MM.1S (cell line): ENCODE results near the gene TTLL11.

Experiments used
- DNase-seq: peaks from one replicate; pipeline ENCODE4 v3.0.0-alpha.2; 2015
- H2AFZ ChIP-seq: fragments of 300-600 bp; sonication (generic); 2 replicates; pipeline ENCODE4 v1.6.0; 2016; ENCODE audit warnings: antibody characterized with exemption, low read length
- H3F3A ChIP-seq: fragments of 300-600 bp; sonication (generic); 2 replicates; pipeline ENCODE4 v1.6.1; 2016; ENCODE audit warnings: mild to moderate bottlenecking, antibody characterized with exemption, low read length, moderate library complexity, mixed read lengths; ENCODE audit not compliant: insufficient read depth
- H3K27ac ChIP-seq: fragments of 300-600 bp; sonication (generic); 2 replicates; pipeline ENCODE4 v1.5.1; 2016; ENCODE audit warnings: mild to moderate bottlenecking, low read length
- H3K27me3 ChIP-seq: fragments of 300-600 bp; sonication (generic); replicated peaks from 2 replicates; pipeline ENCODE4 v1.6.0; 2016; ENCODE audit warnings: low read length; ENCODE audit not compliant: insufficient read depth
- H3K36me3 ChIP-seq: fragments of 300-600 bp; sonication (generic); replicated peaks from 2 replicates; pipeline ENCODE4 v1.6.1; 2016; ENCODE audit warnings: mild to moderate bottlenecking, low read length, mixed read lengths; ENCODE audit not compliant: insufficient read depth
- H3K4me1 ChIP-seq: fragments of 300-600 bp; sonication (generic); 2 replicates; pipeline ENCODE4 v1.6.1; 2016; ENCODE audit warnings: low read length, mixed read lengths
- H3K4me2 ChIP-seq: fragments of 300-600 bp; sonication (generic); 2 replicates; pipeline ENCODE4 v1.6.0; 2016; ENCODE audit warnings: low read depth, low read length
- H3K4me3 ChIP-seq: fragments of 300-600 bp; sonication (generic); 2 replicates; pipeline ENCODE4 v1.5.1; 2016; ENCODE audit warnings: low read length, mixed read lengths
- H3K79me2 ChIP-seq: fragments of 300-600 bp; sonication (generic); 2 replicates; pipeline ENCODE4 v1.6.1; 2016; ENCODE audit warnings: mixed run types, low read length, mixed read lengths
- H3K9ac ChIP-seq: fragments of 300-600 bp; sonication (generic); 2 replicates; pipeline ENCODE4 v1.6.1; 2016; ENCODE audit warnings: low read length, mixed read lengths
- H3K9me2 ChIP-seq: fragments of 300-600 bp; sonication (generic); replicated peaks from 2 replicates; pipeline ENCODE4 v1.6.1; 2016; ENCODE audit warnings: mild to moderate bottlenecking, low read length, mixed read lengths; ENCODE audit not compliant: insufficient read depth
- H3K9me3 ChIP-seq: fragments of 300-600 bp; sonication (generic); replicated peaks from 2 replicates; pipeline ENCODE4 v1.6.1; 2016; ENCODE audit warnings: mild to moderate bottlenecking, low read length, mixed read lengths; ENCODE audit not compliant: insufficient read depth
- H4K20me1 ChIP-seq: fragments of 300-600 bp; sonication (generic); 2 replicates; pipeline ENCODE4 v1.6.1; 2016; ENCODE audit warnings: mild to moderate bottlenecking, low read length, moderate library complexity, mixed read lengths; ENCODE audit not compliant: insufficient read depth
- EZH2 ChIP-seq: fragments of 300-600 bp; sonication (generic); optimal IDR thresholded peaks from 2 replicates; pipeline ENCODE3; 2017; ENCODE audit warnings: low read depth, mild to moderate bottlenecking, antibody characterized with exemption, low read length, mixed read lengths
- EZH2phosphoT487 ChIP-seq: fragments of 300-600 bp; sonication (generic); IDR thresholded peaks from 2 replicates; pipeline ENCODE4 v1.6.1; 2018; ENCODE audit warnings: antibody characterized with exemption, low read length
- TF ChIP-seq, protein P1 (sequence below): fragments of 300-600 bp; sonication (generic); IDR thresholded peaks from 2 replicates; pipeline ENCODE4 v1.5.1; 2016; ENCODE audit warnings: antibody characterized with exemption, low read length, mixed read lengths

Gene TTLL11

DNA sequence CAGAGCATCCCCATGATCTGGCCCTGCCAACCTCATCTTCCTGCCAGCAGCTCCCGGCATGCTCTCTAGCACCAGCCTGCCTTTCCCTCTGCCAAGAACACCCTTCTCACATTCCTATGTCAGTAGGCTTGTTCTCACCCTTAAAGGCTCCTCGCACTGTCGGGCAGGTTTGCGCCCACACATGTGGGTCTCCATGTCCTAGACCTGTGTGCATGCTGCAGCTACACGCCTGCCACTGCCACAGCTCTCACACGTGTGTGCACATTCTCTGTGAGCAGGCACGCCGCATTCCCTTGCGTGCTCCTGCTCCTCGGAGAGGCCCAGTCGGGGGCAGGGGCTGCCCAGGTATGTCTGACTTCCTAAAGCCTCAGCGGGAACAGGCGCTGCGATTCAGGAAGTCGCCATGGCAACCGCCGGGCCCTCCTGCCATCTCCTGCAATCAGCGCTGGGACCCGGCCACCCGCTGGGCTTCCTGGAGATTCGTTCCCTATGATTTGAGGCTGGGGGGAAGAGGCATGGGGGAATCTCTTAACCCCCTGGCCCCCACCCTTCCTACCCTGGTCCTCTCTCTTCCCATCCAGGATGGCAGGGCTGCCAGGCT, 38.4 kb upstream of the TTLL11 start:
- DNase-seq, result no peak
- Histone ChIP-seq H3K4me3 (no peak overlapping the region), H3K4me2 (no peak overlapping the region)

DNA sequence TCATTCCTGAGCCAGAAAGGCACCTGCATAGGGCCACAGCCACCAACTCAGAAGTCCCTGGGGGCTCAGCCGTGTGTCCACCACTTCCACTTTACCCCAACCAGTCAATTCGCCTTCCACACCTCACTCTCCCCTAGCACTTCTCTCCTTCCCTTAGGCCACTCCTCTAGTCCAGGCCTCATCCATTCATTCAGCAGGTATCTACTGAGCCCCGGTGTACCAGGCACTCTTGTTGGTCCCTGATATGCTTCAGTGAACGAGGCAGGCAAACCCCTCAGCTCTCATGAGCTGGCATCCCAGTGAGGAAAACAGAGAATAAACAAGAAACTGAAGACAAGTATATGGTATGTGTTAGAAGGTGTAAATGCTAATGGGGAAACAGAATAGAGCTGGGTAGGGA, 37.7 kb upstream of the TTLL11 start:
- no peak for TF ChIP-seq EZH2phosphoT487
- TF ChIP-seq, protein P1, sequence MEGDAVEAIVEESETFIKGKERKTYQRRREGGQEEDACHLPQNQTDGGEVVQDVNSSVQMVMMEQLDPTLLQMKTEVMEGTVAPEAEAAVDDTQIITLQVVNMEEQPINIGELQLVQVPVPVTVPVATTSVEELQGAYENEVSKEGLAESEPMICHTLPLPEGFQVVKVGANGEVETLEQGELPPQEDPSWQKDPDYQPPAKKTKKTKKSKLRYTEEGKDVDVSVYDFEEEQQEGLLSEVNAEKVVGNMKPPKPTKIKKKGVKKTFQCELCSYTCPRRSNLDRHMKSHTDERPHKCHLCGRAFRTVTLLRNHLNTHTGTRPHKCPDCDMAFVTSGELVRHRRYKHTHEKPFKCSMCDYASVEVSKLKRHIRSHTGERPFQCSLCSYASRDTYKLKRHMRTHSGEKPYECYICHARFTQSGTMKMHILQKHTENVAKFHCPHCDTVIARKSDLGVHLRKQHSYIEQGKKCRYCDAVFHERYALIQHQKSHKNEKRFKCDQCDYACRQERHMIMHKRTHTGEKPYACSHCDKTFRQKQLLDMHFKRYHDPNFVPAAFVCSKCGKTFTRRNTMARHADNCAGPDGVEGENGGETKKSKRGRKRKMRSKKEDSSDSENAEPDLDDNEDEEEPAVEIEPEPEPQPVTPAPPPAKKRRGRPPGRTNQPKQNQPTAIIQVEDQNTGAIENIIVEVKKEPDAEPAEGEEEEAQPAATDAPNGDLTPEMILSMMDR, result no peak
- TF ChIP-seq EZH2, result no peak
- Histone ChIP-seq H3K27ac (no peak overlapping the region), H3K4me2 (no peak overlapping the region), H3K4me3 (no peak overlapping the region), H3K27me3 (peaks cover 14% of the 10 kb centered on the region), H3K4me1 (no peaks in the 10 kb centered on the region), H3F3A (no peaks in the 10 kb centered on the region), H3K79me2 (no peaks in the 10 kb centered on the region), H4K20me1 (no peaks in the 10 kb centered on the region), H2AFZ (no peak overlapping the region), H3K9me2 (no peaks in the 10 kb centered on the region), H3K9ac (no peak overlapping the region), H3K36me3 (no peaks in the 10 kb centered on the region), H3K9me3 (no peaks in the 10 kb centered on the region)
- no peak for DNase-seq

More for the DNA sequence above, 38.4 kb upstream of the TTLL11 start:
- Histone ChIP-seq H3K9me3 (no peaks in the 10 kb centered on the region), H4K20me1 (no peaks in the 10 kb centered on the region), H3K27ac (no peak overlapping the region), H3K36me3 (no peaks in the 10 kb centered on the region), H2AFZ (no peak overlapping the region), H3K27me3 (peaks cover 8% of the 10 kb centered on the region), H3F3A (no peaks in the 10 kb centered on the region), H3K79me2 (no peaks in the 10 kb centered on the region), H3K9me2 (no peaks in the 10 kb centered on the region), H3K4me1 (no peaks in the 10 kb centered on the region), H3K9ac (no peak overlapping the region)
- TF ChIP-seq, protein P1, result no peak

DNA sequence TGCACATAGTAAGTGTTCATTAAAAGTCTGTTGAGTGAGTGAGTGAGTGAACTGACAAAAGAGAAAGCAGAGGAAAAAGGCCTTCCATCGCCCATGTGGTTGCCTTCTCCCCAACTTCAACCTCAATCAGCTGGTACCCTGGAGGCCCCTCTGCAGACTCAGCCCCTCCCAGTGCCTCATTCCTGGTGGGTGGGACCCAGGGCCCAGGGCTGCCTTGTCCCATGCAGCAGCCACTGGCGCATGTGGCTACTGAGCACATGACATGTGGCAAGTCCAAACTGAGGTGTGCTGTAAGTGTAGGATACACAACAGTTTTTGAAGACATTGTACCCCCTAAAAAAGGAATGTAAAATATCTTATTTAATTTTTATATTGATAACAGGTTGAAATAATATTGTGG, 36.9 kb upstream of the TTLL11 start:
- Histone ChIP-seq H3K27ac (no peak overlapping the region), H3K79me2 (no peaks in the 10 kb centered on the region), H3K27me3 (peaks cover 18% of the 10 kb centered on the region), H3F3A (no peaks in the 10 kb centered on the region), H2AFZ (no peak overlapping the region), H3K36me3 (no peaks in the 10 kb centered on the region), H3K9me2 (no peaks in the 10 kb centered on the region), H3K9me3 (no peaks in the 10 kb centered on the region), H3K4me2 (no peak overlapping the region), H3K4me3 (no peak overlapping the region), H3K9ac (no peak overlapping the region), H3K4me1 (no peaks in the 10 kb centered on the region), H4K20me1 (no peaks in the 10 kb centered on the region)
- no peak for TF ChIP-seq EZH2phosphoT487
- TF ChIP-seq EZH2, result no peak
- TF ChIP-seq, protein P1, result no peak
- DNase-seq, result no peak
